Activated T-cell treated with anti-CD3 and anti-CD28 coated beads for 4 hours (primary cell): Measurements from ENCODE around the gene NR2F1-AS1.

ENCODE experiments used
- DNase-seq: peaks from one replicate; pipeline ENCODE4 v3.0.0-alpha.2; 2020

Gene NR2F1-AS1

GRCh38 chr5:93580927-93581445 lies at the start of gene NR2F1-AS1:
TSS of gene NR2F1-AS1 (minus strand) at chr5:93581219.
- DNase-seq: peak; percentile 22

GRCh38 chr5:93626801-93627200 lies 45.8 kb upstream of the NR2F1-AS1 start:
- DNase-seq: no peak

DNA sequence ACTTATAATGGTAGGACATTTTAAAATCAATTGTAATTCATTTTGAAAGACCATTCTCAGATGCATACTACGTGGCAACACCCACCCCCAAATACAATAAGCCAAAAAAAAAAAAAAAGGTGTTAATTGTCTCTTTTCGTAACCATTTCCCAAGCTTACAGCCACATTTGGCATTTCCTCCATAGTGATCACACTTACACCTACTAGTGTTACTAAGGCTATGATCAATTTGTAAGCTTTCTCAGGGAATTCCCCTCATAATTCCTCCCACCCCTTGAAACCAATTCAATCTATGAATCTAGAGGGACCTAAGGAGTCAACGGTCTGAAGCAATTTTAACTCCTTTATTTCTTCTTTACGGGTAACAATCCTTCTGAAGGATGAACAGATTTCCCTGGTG lies 42.1 kb upstream of the NR2F1-AS1 start:
- no peak for DNase-seq

DNA sequence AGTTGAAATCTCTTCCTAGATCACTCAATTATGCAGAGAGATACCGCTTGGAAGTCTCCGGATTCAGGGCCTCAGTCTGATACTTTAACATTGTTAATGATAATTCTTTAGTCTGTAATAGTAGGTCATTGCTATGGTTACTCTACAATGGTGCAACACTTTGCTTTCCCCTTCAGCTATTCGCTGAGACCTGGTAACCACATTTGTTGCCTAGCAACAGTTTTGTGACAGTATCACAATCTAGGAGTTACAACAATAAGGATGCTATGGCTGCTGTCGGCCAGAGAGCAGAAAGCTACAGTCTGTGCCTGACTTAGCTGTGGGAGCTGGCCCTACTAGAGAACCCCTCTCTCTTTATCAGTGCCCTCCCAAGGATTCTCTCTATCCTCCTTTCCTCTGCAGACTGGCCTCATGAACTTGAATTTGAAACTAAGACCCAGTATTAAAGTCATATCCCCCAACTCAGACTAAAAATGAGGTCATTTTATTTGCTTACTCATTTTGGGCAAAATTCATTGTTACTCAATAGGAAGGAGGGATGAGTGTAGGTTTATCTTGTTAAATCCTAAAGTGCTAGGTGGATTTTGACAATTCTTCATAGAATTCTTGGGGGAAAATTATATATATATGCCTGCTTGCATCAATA lies 41.3 kb upstream of the NR2F1-AS1 start:
- no peak for DNase-seq

- no peak for DNase-seq
Measured at GRCh38 chr5:93621327-93621798, 40.3 kb upstream of the NR2F1-AS1 start.

GRCh38 chr5:93620487-93621326 lies 39.7 kb upstream of the NR2F1-AS1 start:
- no peak for DNase-seq

DNA sequence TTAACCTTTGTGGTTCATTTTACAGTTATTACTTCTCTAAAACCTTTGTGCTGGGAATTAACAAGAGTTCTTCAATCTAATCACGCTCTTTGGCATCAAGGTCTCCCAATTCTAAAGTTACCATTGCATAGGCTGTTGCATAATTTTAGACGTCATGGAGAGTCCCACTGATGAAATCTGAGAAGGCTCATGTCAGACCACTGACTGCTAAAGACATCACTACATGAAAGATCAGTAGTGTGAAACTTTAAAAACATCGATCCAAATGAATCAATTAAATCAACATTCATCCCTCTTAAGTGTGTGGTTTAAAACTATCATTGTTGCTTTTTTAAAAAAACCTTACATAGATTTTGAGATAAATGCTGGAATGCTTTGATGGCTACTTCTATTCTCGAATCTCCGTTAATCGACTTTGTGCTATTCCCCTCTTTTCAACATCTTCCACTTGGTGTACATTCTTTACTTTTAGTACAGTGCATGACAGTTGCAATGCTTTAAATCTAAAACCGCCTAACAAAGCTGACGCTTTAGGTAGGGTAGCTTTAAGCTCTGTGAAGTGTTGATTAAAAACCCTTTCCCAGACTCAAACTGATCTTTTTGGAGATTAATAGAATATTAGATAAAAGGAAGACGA lies 35.6 kb upstream of the NR2F1-AS1 start:
- DNase-seq: no peak

GRCh38 chr5:93612855-93613243 lies 31.8 kb upstream of the NR2F1-AS1 start:
- DNase-seq: no peak

- no peak for DNase-seq
Measured at GRCh38 chr5:93611976-93612854, 31.2 kb upstream of the NR2F1-AS1 start.

- DNase-seq: no peak
Measured at GRCh38 chr5:93611273-93611975, 30.4 kb upstream of the NR2F1-AS1 start.

- DNase-seq: no peak
Measured at GRCh38 chr5:93610581-93611272, 29.7 kb upstream of the NR2F1-AS1 start.

DNA sequence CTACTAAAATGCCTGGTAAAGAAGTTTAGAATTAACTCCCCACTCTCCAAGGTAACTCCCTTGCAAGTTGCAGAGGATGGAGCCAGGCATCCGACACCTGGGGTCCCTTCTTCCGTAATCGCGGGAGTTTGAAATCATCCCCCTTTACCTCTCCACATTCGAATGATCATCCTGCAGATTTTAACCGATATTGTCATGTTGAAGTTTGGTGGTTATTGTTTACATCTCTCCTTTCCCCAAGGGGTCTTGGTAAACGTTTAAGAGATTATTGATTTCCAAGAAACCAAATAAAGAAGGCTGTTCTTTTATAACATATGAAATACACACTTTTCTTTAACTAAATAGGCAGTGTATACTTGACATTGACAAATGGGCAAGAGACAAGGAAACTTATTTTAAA lies 28.7 kb upstream of the NR2F1-AS1 start:
- DNase-seq: no peak

- no peak for DNase-seq
Measured at GRCh38 chr5:93608855-93609254, 27.8 kb upstream of the NR2F1-AS1 start.

DNA sequence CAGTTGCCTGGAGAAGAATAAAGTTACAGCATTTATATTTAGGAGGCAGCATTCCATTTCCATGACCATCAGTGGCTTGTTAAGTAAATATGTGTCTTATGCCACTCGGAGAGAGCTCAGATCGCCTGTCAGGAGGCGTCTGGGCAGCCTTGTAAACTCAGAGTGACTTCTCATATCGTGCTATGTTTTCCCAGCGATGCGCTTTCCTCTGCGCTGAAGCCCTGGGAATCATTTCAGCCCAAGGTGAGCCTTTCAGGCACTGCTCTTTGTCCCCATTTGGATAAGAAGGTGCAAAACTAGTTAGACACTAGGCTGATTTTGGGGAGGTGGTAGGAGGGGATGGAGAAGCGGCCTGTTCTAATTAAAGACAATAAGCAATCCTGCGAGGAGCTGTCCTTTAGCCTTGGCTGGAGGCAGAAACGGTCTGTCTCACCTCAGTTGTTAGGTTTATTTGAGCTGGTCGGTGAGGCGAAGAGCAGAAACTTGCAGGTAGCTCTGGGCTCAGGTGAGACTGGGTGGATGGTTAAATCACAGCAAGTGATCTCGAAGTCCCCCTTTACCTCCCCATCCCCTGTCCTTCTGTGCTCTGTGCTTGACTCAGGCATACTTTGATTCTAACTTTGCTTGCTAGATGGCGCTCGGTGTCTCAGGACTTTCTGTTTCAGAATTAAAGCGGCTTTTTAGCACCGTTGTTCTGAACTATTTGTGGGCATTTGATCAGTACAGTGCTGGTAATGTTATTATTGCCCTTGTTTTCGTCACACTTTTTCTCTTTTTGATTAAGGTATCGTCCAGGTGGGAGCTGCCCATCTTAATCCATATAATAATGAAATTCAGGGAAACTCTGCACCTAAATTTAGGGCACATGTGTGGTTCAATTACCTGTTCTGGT lies 26.6 kb upstream of the NR2F1-AS1 start:
- DNase-seq: no peak

GRCh38 chr5:93606382-93606752 lies 25.3 kb upstream of the NR2F1-AS1 start:
- DNase-seq: no peak

- DNase-seq: no peak
Measured at GRCh38 chr5:93604644-93605515, 23.9 kb upstream of the NR2F1-AS1 start.

- no peak for DNase-seq
Measured at GRCh38 chr5:93603793-93604643, 23.0 kb upstream of the NR2F1-AS1 start.
